GM23248 (cell line): Measurements from ENCODE around the gene SHQ1. TPM values are rescaled to one million over a fixed set of nuclear protein-coding genes. Genes with fewer than 3 reads are reported as not detected.

Experiments used
- DNase-seq: peaks from one replicate; pipeline ENCODE4 v3.0.0-alpha.2; 2015
- H2AFZ ChIP-seq: fragments of 200-600 bp; sonication (generic); 2 replicates; pipeline ENCODE4 v1.6.1; 2016; ENCODE audit warnings: antibody characterized with exemption
- H3F3A ChIP-seq: fragments of 200-600 bp; sonication (generic); 2 replicates; pipeline ENCODE4 v1.6.1; 2016; ENCODE audit warnings: mild to moderate bottlenecking, antibody characterized with exemption, mixed run types; ENCODE audit not compliant: insufficient read depth
- H3K27ac ChIP-seq: fragments of 200-600 bp; sonication (generic); 2 replicates; pipeline ENCODE4 v1.5.1; 2016; ENCODE audit warnings: mild to moderate bottlenecking
- H3K27me3 ChIP-seq: fragments of 200-600 bp; sonication (generic); replicated peaks from 2 replicates; pipeline ENCODE4 v1.6.1; 2016; ENCODE audit warnings: mild to moderate bottlenecking; ENCODE audit not compliant: insufficient read depth
- H3K36me3 ChIP-seq: fragments of 200-600 bp; sonication (generic); 2 replicates; pipeline ENCODE4 v1.6.1; 2016; ENCODE audit warnings: low read depth, mild to moderate bottlenecking
- H3K4me1 ChIP-seq: fragments of 200-600 bp; sonication (generic); 2 replicates; pipeline ENCODE4 v1.6.1; 2016; ENCODE audit warnings: mild to moderate bottlenecking; ENCODE audit not compliant: insufficient read depth
- H3K4me2 ChIP-seq: fragments of 200-600 bp; sonication (generic); one replicate; pipeline ENCODE4 v1.6.1; 2016; ENCODE audit warnings: mild to moderate bottlenecking; ENCODE audit not compliant: unreplicated experiment
- H3K4me3 ChIP-seq: fragments of 200-600 bp; sonication (generic); 2 replicates; pipeline ENCODE4 v1.5.1; 2016; ENCODE audit warnings: mild to moderate bottlenecking
- H3K79me2 ChIP-seq: fragments of 200-600 bp; sonication (generic); 2 replicates; pipeline ENCODE4 v1.6.1; 2016; ENCODE audit warnings: mild to moderate bottlenecking; ENCODE audit not compliant: insufficient read depth
- H3K9ac ChIP-seq: fragments of 200-600 bp; sonication (generic); 2 replicates; pipeline ENCODE4 v1.6.1; 2016; ENCODE audit warnings: mild to moderate bottlenecking
- H3K9me2 ChIP-seq: fragments of 200-600 bp; sonication (generic); 2 replicates; pipeline ENCODE4 v1.6.1; 2016; ENCODE audit warnings: mixed run types, mild to moderate bottlenecking, moderate library complexity; ENCODE audit not compliant: insufficient read depth
- H3K9me3 ChIP-seq: fragments of 200-600 bp; sonication (generic); one replicate; pipeline ENCODE4 v1.6.1; 2017; ENCODE audit warnings: low read depth
- H4K20me1 ChIP-seq: fragments of 200-600 bp; sonication (generic); 2 replicates; pipeline ENCODE4 v1.6.0; 2016; ENCODE audit not compliant: insufficient read depth
- EZH2 ChIP-seq: fragments of 200-600 bp; sonication (generic); IDR thresholded peaks from 2 replicates; pipeline ENCODE4 v1.6.1; 2018; ENCODE audit warnings: antibody characterized with exemption, mild to moderate bottlenecking; ENCODE audit not compliant: insufficient read depth, poor library complexity, severe bottlenecking
- EZH2phosphoT487 ChIP-seq: fragments of 200-600 bp; sonication (generic); IDR thresholded peaks from 2 replicates; pipeline ENCODE4 v1.6.1; 2018; ENCODE audit warnings: antibody characterized with exemption, moderate library complexity, mild to moderate bottlenecking, low read depth; ENCODE audit not compliant: insufficient read depth
- WGBS, 2 experiments: methylation state at CpG; one replicate each; pipeline ENCODE4 v1.1.6; 2015 to 2017; ENCODE audit warnings: low lambda C conversion rate in 2 of 2, low coverage in 1 of 2; ENCODE audit errors: missing lambda C conversion rate in 2 of 2; 5-methylcytosine and 5-hydroxymethylcytosine counted together
- in situ Hi-C: fragments of 300-500 bp; cut with MboI; formaldehyde crosslinking; loops from 2 replicates; pipeline ENCODE4 v1.15.0; 2020
- polyA plus RNA-seq: library from polyadenylated mRNA; unstranded; fragments of >200 nt; fragmentation: Nextera tagmentation; extraction: Ambion mirVana; gene quantifications from 2 replicates; pipeline ENCODE4 v1.2.1, GENCODE V29; 2016
- total RNA-seq: library from RNA; depleted of rRNA; stranded (reverse); fragments of >200 nt; shearing (Covaris generic); gene quantifications from 2 replicates; pipeline ENCODE4 v1.2.3, GENCODE V29; 2014; rRNA removed

The SHQ1 gene
- total and polyA plus RNA-seq, 2 experiments from 2014 or later = 23.3 to 24.0 TPM

DNA sequence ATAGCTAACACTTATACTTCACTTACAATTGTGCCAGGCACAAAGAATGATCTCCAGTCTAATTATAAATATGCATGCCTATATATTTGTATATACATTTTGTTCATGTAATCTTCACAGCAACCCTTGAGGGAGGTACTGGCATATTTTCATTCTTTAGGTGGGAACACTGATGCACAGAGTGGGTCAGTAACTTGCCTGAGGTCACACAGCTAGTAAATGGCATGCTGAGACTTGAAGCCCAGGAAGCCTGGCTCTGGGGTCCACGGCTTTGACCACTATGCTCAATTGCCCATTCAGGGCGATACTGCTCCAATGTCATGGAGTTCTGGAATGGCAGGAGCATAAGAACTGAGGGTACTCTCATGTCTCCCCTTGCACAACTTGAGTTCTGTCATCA lies 139.8 kb downstream of the SHQ1 start:
- H3K9me3 ChIP-seq = no peaks in the 10 kb centered on the region
- H3K79me2 ChIP-seq = no peaks in the 10 kb centered on the region
- no peak for DNase-seq
- H3K4me1 ChIP-seq = no peaks in the 10 kb centered on the region
- H3K9me2 ChIP-seq = no peaks in the 10 kb centered on the region
- H3K27me3 ChIP-seq = no peaks in the 10 kb centered on the region
- no peak for TF ChIP-seq EZH2
- no peak for TF ChIP-seq EZH2phosphoT487
- no peak overlapping the region for H3K9ac ChIP-seq
- WGBS, 2 experiments = 30 to 47% methylated on average over 2 of the region's 2 CpGs
- H3K27ac ChIP-seq = no peak overlapping the region
- H3F3A ChIP-seq = no peaks in the 10 kb centered on the region
- H4K20me1 ChIP-seq = no peaks in the 10 kb centered on the region
- no peaks in the 10 kb centered on the region for H3K36me3 ChIP-seq
- in situ Hi-C loops = no loop called here
- no peak overlapping the region for H2AFZ ChIP-seq
- H3K4me3 ChIP-seq = no peak overlapping the region
- H3K4me2 ChIP-seq = no peak overlapping the region

- Histone ChIP-seq H3K9me3 (no peaks in the 10 kb centered on the region), H3K4me3 (no peak overlapping the region), H3K4me2 (no peak overlapping the region), H3K79me2 (no peaks in the 10 kb centered on the region), H3K4me1 (no peaks in the 10 kb centered on the region), H3K27ac (no peak overlapping the region), H3K27me3 (no peaks in the 10 kb centered on the region), H2AFZ (no peak overlapping the region), H3K9ac (no peak overlapping the region), H3K36me3 (no peaks in the 10 kb centered on the region), H3K9me2 (no peaks in the 10 kb centered on the region), H4K20me1 (no peaks in the 10 kb centered on the region), H3F3A (no peaks in the 10 kb centered on the region)
- TF ChIP-seq EZH2 (no peak), EZH2phosphoT487 (no peak)
- no peak for DNase-seq
- in situ Hi-C loops = no loop called here
- 69 to 70% methylated on average over 4 of the region's 4 CpGs for WGBS, 2 experiments
Measured at GRCh38 chr3:72702997-72703396, 145.2 kb downstream of the SHQ1 start.

- 70 to 71% methylated on average over 7 of the region's 7 CpGs for WGBS, 2 experiments
- Histone ChIP-seq H3K4me1 (no peaks in the 10 kb centered on the region), H3K27me3 (peaks cover 2% of the 10 kb centered on the region), H3K36me3 (no peaks in the 10 kb centered on the region), H3K9me2 (no peaks in the 10 kb centered on the region), H3K79me2 (no peaks in the 10 kb centered on the region), H3F3A (no peaks in the 10 kb centered on the region), H2AFZ (no peak overlapping the region), H3K4me2 (no peak overlapping the region), H3K9ac (no peak overlapping the region), H3K27ac (no peak overlapping the region), H4K20me1 (no peaks in the 10 kb centered on the region), H3K4me3 (no peak overlapping the region), H3K9me3 (no peaks in the 10 kb centered on the region)
- in situ Hi-C loops = no loop called here
- TF ChIP-seq EZH2 (no peak), EZH2phosphoT487 (no peak)
- DNase-seq = no peak
Measured at GRCh38 chr3:72702390-72702789, 145.9 kb downstream of the SHQ1 start.

GRCh38 chr3:72700106-72700505 lies 148.1 kb downstream of the SHQ1 start:
- TF ChIP-seq EZH2phosphoT487 = no peak
- no peak for TF ChIP-seq EZH2
- H3K79me2 ChIP-seq = no peaks in the 10 kb centered on the region
- H3K9ac ChIP-seq = no peak overlapping the region
- no peak overlapping the region for H3K4me2 ChIP-seq
- no peak overlapping the region for H3K4me3 ChIP-seq
- no peak for DNase-seq
- H3K9me2 ChIP-seq = no peaks in the 10 kb centered on the region
- no peaks in the 10 kb centered on the region for H3F3A ChIP-seq
- in situ Hi-C loops = no loop called here
- no peaks in the 10 kb centered on the region for H3K36me3 ChIP-seq
- no peaks in the 10 kb centered on the region for H4K20me1 ChIP-seq
- no peak overlapping the region for H3K27ac ChIP-seq
- no peak overlapping the region for H2AFZ ChIP-seq
- no peaks in the 10 kb centered on the region for H3K9me3 ChIP-seq
- H3K27me3 ChIP-seq = peaks cover 5% of the 10 kb centered on the region
- 42 to 69% methylated on average over 2 of the region's 2 CpGs for WGBS, 2 experiments
- H3K4me1 ChIP-seq = no peaks in the 10 kb centered on the region

DNA sequence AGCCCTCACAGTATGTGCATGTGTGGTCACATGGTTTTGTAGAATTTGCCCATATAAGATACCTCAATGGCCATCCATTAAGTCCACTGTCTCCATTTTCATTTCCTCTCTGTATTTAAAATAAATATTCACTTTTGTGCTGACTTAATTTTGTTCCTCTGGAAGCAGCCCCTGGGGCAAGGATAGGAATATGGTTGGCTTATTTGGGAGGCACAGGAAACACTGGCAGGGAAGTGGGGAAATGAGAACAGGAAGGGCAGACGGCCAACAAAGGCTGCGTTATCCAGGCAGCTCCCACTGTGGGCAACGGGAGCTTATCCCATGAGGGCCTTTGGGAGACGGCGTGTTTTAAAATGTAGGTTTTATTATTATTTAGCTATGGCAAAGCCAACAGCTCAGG lies 148.6 kb downstream of the SHQ1 start:
- Histone ChIP-seq H3K79me2 (no peaks in the 10 kb centered on the region), H3K4me1 (no peaks in the 10 kb centered on the region), H3K9me3 (no peaks in the 10 kb centered on the region), H3K9me2 (no peaks in the 10 kb centered on the region), H2AFZ (no peak overlapping the region), H3K4me3 (no peak overlapping the region), H3K27ac (no peak overlapping the region), H3F3A (no peaks in the 10 kb centered on the region), H3K36me3 (no peaks in the 10 kb centered on the region), H3K4me2 (no peak overlapping the region), H3K27me3 (peaks cover 5% of the 10 kb centered on the region), H3K9ac (no peak overlapping the region), H4K20me1 (no peaks in the 10 kb centered on the region)
- in situ Hi-C loops = no loop called here
- no peak for DNase-seq
- whole genome bisulfite sequencing, 2 experiments = 71 to 77% methylated on average over 5 of the region's 5 CpGs
- TF ChIP-seq EZH2 (no peak), EZH2phosphoT487 (no peak)

Other genes starting within 250 kb of the SHQ1 start
- gene GXYLT2, start 39.6 kb upstream of the SHQ1 start, total RNA-seq = 10.0 and 13.2 TPM in 2 replicates
- gene GXYLT2, start 39.6 kb upstream of the SHQ1 start, polyA plus RNA-seq = 1.2 TPM in 2 replicates
- gene PPP4R2, start 148.4 kb upstream of the SHQ1 start, total RNA-seq = 41.1 and 46.6 TPM in 2 replicates
- gene PPP4R2, start 148.4 kb upstream of the SHQ1 start, polyA plus RNA-seq = 31.6 and 37.7 TPM in 2 replicates
- 1.6 and 3.0 TPM in 2 replicates for gene EBLN2, start 213.2 kb upstream of the SHQ1 start, total RNA-seq
- 0.58 and 1.7 TPM in 2 replicates for gene EBLN2, start 213.2 kb upstream of the SHQ1 start, polyA plus RNA-seq